IMR-90 (cell line): ENCODE measurements around the gene KAT6B. TPM values are rescaled to one million over a fixed set of nuclear protein-coding genes. Genes with fewer than 3 reads are reported as not detected.

Experiments used
- ATAC-seq: fragments of 200-7000 bp; cut with Tn5 transposase; 2 replicates; pipeline ENCODE4 v1.9.1; 2020; ENCODE audit warnings: low read depth, mild to moderate bottlenecking, moderate library complexity
- BruUV-seq: library from RNA; stranded (reverse); fragments of 400-500 nt; replicated peaks from 2 replicates; lab custom pipeline; 2021; lab: Mats Ljungman, UMichigan
- CTCF ChIA-PET: fragments of 300-600 bp; formaldehyde crosslinking; extraction: SDS; loops from one replicate; lab custom pipeline; 2021; ENCODE audit warnings: antibody characterized with exemption; lab: Yijun Ruan, JAX
- POLR2A ChIA-PET: fragments of 300-600 bp; sonication (Branson Sonifier 250); formaldehyde crosslinking; loops from one replicate; lab custom pipeline; 2022; ENCODE audit warnings: antibody characterized with exemption; ENCODE audit not compliant: unreplicated experiment; lab: Charles Lee
- DNase-seq: peaks from one replicate; pipeline ENCODE4 v3.0.0; 2013
- H2AFZ ChIP-seq: replicated peaks from 2 replicates; pipeline ENCODE3; 2013; ENCODE audit warnings: low read length, mild to moderate bottlenecking; ENCODE audit not compliant: poor library complexity
- H2AK5ac ChIP-seq: 2 replicates; pipeline ENCODE4 v1.6.1; 2013; ENCODE audit warnings: low read depth, low read length, inconsistent platforms
- H2AK9ac ChIP-seq: replicated peaks from 2 replicates; pipeline ENCODE3; 2013; ENCODE audit warnings: mild to moderate bottlenecking, low read depth, low read length, moderate library complexity; ENCODE audit not compliant: poor library complexity
- H2BK120ac ChIP-seq: 2 replicates; pipeline ENCODE4 v1.6.1; 2013; ENCODE audit warnings: low read depth, low read length, inconsistent platforms
- H2BK15ac ChIP-seq: 3 replicates; pipeline ENCODE4 v1.6.1; 2013; ENCODE audit warnings: low read depth, low read length, inconsistent platforms
- H2BK20ac ChIP-seq: 2 replicates; pipeline ENCODE4 v1.6.1; 2013; ENCODE audit warnings: low read depth, mild to moderate bottlenecking, inconsistent platforms, low read length, moderate library complexity
- H2BK5ac ChIP-seq: 2 replicates; pipeline ENCODE4 v1.6.1; 2013; ENCODE audit warnings: mild to moderate bottlenecking, low read depth, low read length, inconsistent platforms; ENCODE audit not compliant: poor library complexity, severe bottlenecking
- H3K14ac ChIP-seq: replicated peaks from 2 replicates; pipeline ENCODE4 v1.6.1; 2013; ENCODE audit warnings: low read depth, low read length, inconsistent platforms
- H3K18ac ChIP-seq: 2 replicates; pipeline ENCODE4 v1.6.1; 2013; ENCODE audit warnings: low read depth, low read length, control low read depth
- H3K23ac ChIP-seq: 2 replicates; pipeline ENCODE4 v1.6.1; 2013; ENCODE audit warnings: low read depth, low read length, inconsistent platforms
- H3K27ac ChIP-seq: 2 replicates; pipeline ENCODE4 v1.5.1; 2013; ENCODE audit warnings: mild to moderate bottlenecking, control low read depth, low read length; ENCODE audit not compliant: insufficient read depth
- H3K27me3 ChIP-seq: 2 replicates; pipeline ENCODE4 v1.6.1; 2013; ENCODE audit warnings: low read length; ENCODE audit not compliant: control insufficient read depth, insufficient read depth
- H3K36me3 ChIP-seq: 2 replicates; pipeline ENCODE4 v1.6.1; 2013; ENCODE audit warnings: low read length, mixed read lengths; ENCODE audit not compliant: control insufficient read depth, insufficient read depth
- H3K4ac ChIP-seq: 2 replicates; pipeline ENCODE4 v1.6.1; 2013; ENCODE audit warnings: low read depth, low read length, inconsistent platforms
- H3K4me1 ChIP-seq: 2 replicates; pipeline ENCODE4 v1.6.1; 2013; ENCODE audit warnings: low read length, mixed read lengths; ENCODE audit not compliant: control insufficient read depth, insufficient read depth
- H3K4me2 ChIP-seq: 2 replicates; pipeline ENCODE4 v1.6.1; 2013; ENCODE audit warnings: low read depth, mild to moderate bottlenecking, control low read depth, low read length, moderate library complexity
- H3K4me3 ChIP-seq: 2 replicates; pipeline ENCODE4 v1.5.1; 2013; ENCODE audit warnings: low read depth, mild to moderate bottlenecking, control low read depth, low read length, moderate library complexity; ENCODE audit not compliant: insufficient read depth
- H3K56ac ChIP-seq: 2 replicates; pipeline ENCODE4 v1.6.1; 2013; ENCODE audit warnings: low read length, inconsistent platforms; ENCODE audit not compliant: insufficient read depth; ENCODE audit errors: extremely low read depth
- H3K79me1 ChIP-seq, 2 experiments: 2 replicates each; pipeline ENCODE4 v1.6.1; 2013; ENCODE audit warnings: low read length in 2 of 2, inconsistent platforms in 1 of 2, low read depth in 1 of 2
- H3K9ac ChIP-seq: 2 replicates; pipeline ENCODE4 v1.6.1; 2013; ENCODE audit warnings: low read depth, low read length, control low read depth
- H3K9me1 ChIP-seq: 2 replicates; pipeline ENCODE4 v1.6.1; 2013; ENCODE audit warnings: low read length, inconsistent platforms; ENCODE audit not compliant: insufficient read depth
- H3K9me3 ChIP-seq: 2 replicates; pipeline ENCODE4 v1.6.1; 2013; ENCODE audit warnings: low read length; ENCODE audit not compliant: control insufficient read depth, insufficient read depth
- H4K20me1 ChIP-seq: 2 replicates; pipeline ENCODE4 v1.6.1; 2013; ENCODE audit warnings: low read length, inconsistent platforms; ENCODE audit not compliant: insufficient read depth
- H4K5ac ChIP-seq: 2 replicates; pipeline ENCODE4 v1.6.1; 2013; ENCODE audit warnings: mild to moderate bottlenecking, low read depth, low read length, control low read depth
- H4K8ac ChIP-seq, 2 experiments: 2 replicates each; pipeline ENCODE4 v1.6.1; 2013; ENCODE audit warnings: low read depth in 2 of 2, low read length in 2 of 2, control low read depth in 1 of 2, inconsistent platforms in 1 of 2
- H4K91ac ChIP-seq: 2 replicates; pipeline ENCODE4 v1.6.1; 2013; ENCODE audit warnings: low read depth, low read length, inconsistent platforms; ENCODE audit not compliant: insufficient read depth
- CHD1 ChIP-seq: IDR thresholded peaks from 2 replicates; pipeline ENCODE4 v1.6.1; 2012; ENCODE audit warnings: low read depth, low read length, improper control_type of control experiment
- ELK1 ChIP-seq: fragments of 150-350 bp; IDR thresholded peaks from 2 replicates; pipeline ENCODE4 v1.6.1; 2016; ENCODE audit warnings: low read depth, mild to moderate bottlenecking, low read length, moderate library complexity, borderline replicate concordance
- RCOR1 ChIP-seq: IDR thresholded peaks from 2 replicates; pipeline ENCODE4 v1.6.1; 2012; ENCODE audit warnings: mild to moderate bottlenecking, low read length, improper control_type of control experiment; ENCODE audit not compliant: insufficient replicate concordance
- RFX5 ChIP-seq: IDR thresholded peaks from 2 replicates; pipeline ENCODE4 v1.8.0; 2012; ENCODE audit warnings: low read depth, mild to moderate bottlenecking, low read length, moderate library complexity
- WGBS, 2 experiments: methylation state at CpG; one replicate each; pipeline versions ENCODE4 v1.1.5 to v1.1.7; 2013; ENCODE audit warnings: missing lambda C conversion rate in 2 of 2; ENCODE audit not compliant: insufficient read length in 1 of 2; ENCODE audit errors: extremely low coverage in 2 of 2; 5-methylcytosine and 5-hydroxymethylcytosine counted together
- dilution Hi-C: fragments of 300-500 bp; cut with HindIII; formaldehyde crosslinking; loops from one replicate; pipeline ENCODE4 v1.14.3; 2018; ENCODE audit warnings: low sequenced_read_pairs; ENCODE audit not compliant: unreplicated experiment
- in situ Hi-C: fragments of 300-500 bp; cut with MboI; formaldehyde crosslinking; loops from 3 replicates; pipeline ENCODE4 v1.14.3; 2019; ENCODE audit warnings: low sequenced_read_pairs, inconsistent platforms, mixed read lengths
- intact Hi-C: fragments of 100-400 bp; cut with micrococcal nuclease; formaldehyde crosslinking; loops from 2 replicates; pipeline ENCODE4 v1.10.0; 2022
- polyA plus RNA-seq, 3 experiments: library from polyadenylated mRNA; depleted of rRNA; stranded (reverse); fragments of >200 nt; gene quantifications; 2 replicates each; pipeline ENCODE4 v1.2.3, GENCODE V29; 2012; ENCODE audit warnings: low replicate concordance in 1 of 3
- total RNA-seq: library from RNA; depleted of rRNA; stranded (reverse); fragments of >200 nt; gene quantifications from 2 replicates; pipeline ENCODE4 v1.2.3, GENCODE V29; 2012

KAT6B gene
- total and polyA plus RNA-seq, 2 of the 4 experiments (the other 2 are of a cell fraction), result 8.8 to 28.1 TPM

- Histone ChIP-seq H3K9me1 (peaks cover 22% of the 10 kb centered on the region), H2BK120ac (peak overlapping the region; percentile 90; the same call in 1 of the 2 replicates), H3K56ac (0 out of 2 replicates have a peak overlapping the region, but pooled peaks have one; percentile 24), H3K4me3 (no peak overlapping the region), H2BK5ac (peak overlapping the region; percentile 94), H4K5ac (no peak overlapping the region), H3K4me2 (no peak overlapping the region), H2BK15ac (peak overlapping the region; percentile 97; the same call in 1 of the 3 replicates), H3K4ac (peak overlapping the region; percentile 83), H3K36me3 (no peaks in the 10 kb centered on the region), H2BK20ac (no peak overlapping the region; the same call in 1 of the 2 replicates), H3K18ac (peak overlapping the region; percentile 89; the same call in 1 of the 2 replicates), H3K14ac (no peak overlapping the region), H3K79me1 (peaks cover 35 to 73% of the 10 kb centered on the region in 2 experiments), H4K20me1 (0 out of 2 replicates have a peak, but pooled peaks cover 3% of the 10 kb centered on the region), H3K23ac (no peak overlapping the region), H4K91ac (peak overlapping the region; percentile 90), H3K27ac (no peak overlapping the region; the same call in 1 of the 2 replicates), H3K27me3 (no peaks in the 10 kb centered on the region), H2AK5ac (peak overlapping the region; percentile 92; the same call in 1 of the 2 replicates), H3K4me1 (peaks cover 47% of the 10 kb centered on the region), H3K9ac (no peak overlapping the region), H2AK9ac (no peak overlapping the region), H3K9me3 (no peaks in the 10 kb centered on the region), H4K8ac (peak overlapping the region; percentile 67 to 88; a peak in 2 of 4 replicates), H2AFZ (no peak overlapping the region)
- DNase-seq (peak; percentile 81), ATAC-seq (peak; percentile 49)
- TF ChIP-seq RCOR1 (no peak), CHD1 (no peak), RFX5 (no peak), ELK1 (no peak)
- intact Hi-C loops, result loop anchor here (5.0 kb wide), 1 partner anchor 53 kb away; the partner anchor contains the start of gene KAT6B
- in situ Hi-C loops, result no loop called here
- no TSS peak for BruUV-seq
- CTCF ChIA-PET, result interaction anchor here (1.1 kb wide), 2 partner anchors 10 to 26 kb away, joined by 3 read pairs; no protein-coding TSS in a partner anchor
- WGBS, 2 experiments, result no CpG with 5 or more reads among the region's 3 CpGs
- POLR2A ChIA-PET, result no interaction called here
- dilution Hi-C loops, result no loop called here
Measured at GRCh38 chr10:74880041-74880440, 53.6 kb downstream of the KAT6B start.
